Measurements from ENCODE around the gene LARP4.
"Not testable (repeated sequence)": the region's sequence is repeated elsewhere in the genome, so short reads cannot be mapped to it uniquely, and the experiment has no call there.

The LARP4 gene

DNA sequence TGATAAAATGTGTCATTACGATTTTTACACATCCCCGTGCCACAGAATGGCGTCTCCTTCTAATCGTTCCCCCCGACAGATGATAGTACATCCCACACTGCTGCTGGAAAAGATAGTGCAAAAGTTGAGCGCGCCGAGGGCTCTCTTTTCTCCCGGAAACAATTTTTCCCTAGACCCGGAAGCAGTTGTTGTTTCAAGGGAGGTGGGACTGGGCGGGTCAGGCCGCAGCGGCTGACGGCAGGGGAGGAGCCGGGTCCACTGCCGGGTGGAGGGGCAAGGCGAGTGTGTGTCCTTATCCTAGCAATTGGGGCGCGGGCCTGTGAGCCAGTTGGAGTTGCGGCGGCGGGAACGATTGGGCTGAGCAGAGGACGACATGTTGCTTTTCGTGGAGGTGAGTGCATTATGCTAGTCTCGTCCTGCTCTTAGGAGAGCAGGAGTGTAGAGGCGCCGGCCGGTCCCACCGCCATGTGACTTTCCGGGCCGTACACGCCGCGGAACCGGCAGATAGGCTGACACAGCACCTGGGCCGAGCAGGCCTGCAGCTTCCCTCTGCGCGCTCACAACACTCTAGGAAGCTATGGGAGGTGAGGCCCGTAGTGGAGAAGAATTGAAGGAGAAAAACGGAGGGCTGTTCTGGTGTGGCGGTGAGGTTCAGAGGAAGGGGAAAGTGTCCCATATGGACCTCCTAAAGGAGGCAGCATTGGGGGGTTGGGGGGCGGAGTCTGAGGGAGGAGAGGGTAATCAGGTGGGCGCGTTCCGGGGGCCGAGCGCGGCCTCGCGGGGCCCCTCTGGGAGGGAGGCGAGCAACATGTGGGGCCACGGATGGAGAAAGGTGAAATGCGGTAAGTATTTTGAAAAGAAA lies at the start of gene LARP4:
Gene LARP4, plus strand, starts transcription at position 248 of the 862 bp plus-strand sequence. Its CDS starts 126 bp downstream, at position 374.
- peak; percentile 95 for DNase-seq (ENCODE audit: low spot score)

- no peak for DNase-seq (ENCODE audit: low spot score)
Observed at GRCh38 chr12:50351120-50352043, 49.3 kb upstream of the LARP4 start.

DNA sequence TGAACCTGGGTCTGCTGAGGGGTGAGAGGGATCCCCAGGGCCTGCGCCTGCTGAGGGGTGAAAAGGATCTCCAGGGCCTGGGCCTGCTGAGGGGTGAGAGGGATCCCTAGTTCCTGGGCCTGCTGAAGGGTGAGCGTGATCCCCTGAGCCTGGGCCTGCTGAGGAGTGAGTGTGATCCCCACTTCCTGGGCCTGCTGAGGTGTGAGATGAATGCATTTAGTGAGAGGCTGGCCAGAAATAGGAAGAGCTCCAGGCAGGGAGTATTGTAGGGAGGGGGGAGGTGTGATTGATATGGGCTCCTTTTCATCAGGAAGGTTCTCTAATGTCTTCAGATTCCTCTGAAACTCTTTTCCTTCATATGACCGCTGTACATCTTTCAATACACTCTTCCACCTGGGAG lies 47.3 kb upstream of the LARP4 start:
- no peak for DNase-seq (ENCODE audit: low spot score)

DNA sequence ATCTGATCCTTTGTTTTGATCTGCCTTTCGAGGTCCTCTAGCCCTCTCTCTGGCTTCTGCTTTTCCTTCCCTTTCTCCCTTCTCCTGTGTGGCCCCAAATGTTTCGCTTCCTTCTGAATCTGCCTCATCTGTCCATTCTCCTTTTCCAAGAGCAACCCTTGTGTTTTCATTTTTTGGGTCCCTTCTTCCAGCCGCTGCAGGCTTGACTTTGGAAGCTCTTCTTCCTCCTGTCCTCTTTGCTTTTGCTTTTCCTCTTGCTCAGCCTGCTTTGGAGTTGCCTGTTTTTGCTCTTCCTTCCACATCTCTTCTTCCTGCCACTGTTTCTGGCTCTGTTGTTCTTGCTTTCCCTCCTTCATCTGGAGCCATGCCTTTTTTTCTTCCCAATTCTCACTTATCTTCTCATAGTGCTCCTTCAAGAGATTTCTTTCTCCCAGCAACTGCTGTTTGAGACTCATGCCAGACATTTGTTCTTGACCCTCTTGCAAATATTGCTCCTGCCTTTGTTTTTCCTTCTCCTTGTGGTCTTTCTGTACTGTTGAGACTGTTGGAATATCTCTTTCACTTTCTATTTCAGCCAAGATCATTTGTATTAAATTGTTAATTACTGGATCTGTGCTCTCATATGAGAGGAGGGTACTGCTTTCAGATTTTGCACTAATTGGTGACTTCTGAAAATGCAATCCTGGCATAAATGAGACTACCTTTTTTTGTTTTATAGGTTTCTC lies 46.7 kb upstream of the LARP4 start:
- no peak for DNase-seq (ENCODE audit: low spot score)

DNA sequence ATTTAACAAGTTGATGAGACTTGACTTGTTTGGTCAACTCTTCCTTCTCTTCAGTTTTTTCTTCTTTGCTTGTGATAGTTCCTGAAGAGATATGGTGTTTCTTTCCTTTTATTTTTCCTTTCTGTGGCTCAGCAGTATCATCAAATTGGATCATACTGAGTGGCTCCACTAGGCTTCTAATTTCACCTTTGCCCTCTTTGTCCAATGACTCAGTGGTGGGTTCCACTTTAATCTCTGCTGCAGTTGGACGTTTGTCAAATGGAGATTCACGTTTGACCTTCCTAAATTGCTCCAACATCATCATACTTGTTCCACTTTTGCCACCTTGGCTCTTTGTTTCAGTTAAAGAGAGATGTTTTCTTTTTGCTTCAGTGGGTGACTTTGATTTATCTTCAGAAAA lies 45.8 kb upstream of the LARP4 start:
- no peak for DNase-seq (ENCODE audit: low spot score)

- no peak for DNase-seq (ENCODE audit: low spot score)
Observed at GRCh38 chr12:50355365-50355764, 45.3 kb upstream of the LARP4 start.

DNA sequence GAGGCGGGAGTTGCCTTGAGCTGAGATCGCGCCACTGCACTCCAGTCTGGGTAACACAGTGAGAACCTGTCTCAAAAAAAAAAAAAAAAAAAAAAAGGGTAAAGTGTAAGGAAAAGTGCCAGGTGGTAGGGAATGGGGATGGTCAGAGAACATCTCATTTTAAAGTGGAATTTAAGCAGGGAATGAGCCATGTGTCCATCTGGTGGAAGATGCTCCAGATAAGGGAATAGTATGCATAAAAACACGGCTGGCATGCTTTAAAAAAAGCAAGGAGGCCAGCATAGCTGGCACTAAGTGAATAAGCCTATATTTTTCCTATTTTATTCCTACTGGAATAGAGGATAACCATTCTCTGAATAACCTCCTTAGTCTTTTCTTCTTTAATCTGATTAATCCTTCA lies 38.0 kb upstream of the LARP4 start:
- no peak for DNase-seq (ENCODE audit: low spot score)

GRCh38 chr12:50363141-50363540 lies 37.5 kb upstream of the LARP4 start:
- DNase-seq (ENCODE audit: low spot score): no peak

- no peak for DNase-seq (ENCODE audit: low spot score)
Observed at GRCh38 chr12:50365709-50366406, 34.8 kb upstream of the LARP4 start.

DNA sequence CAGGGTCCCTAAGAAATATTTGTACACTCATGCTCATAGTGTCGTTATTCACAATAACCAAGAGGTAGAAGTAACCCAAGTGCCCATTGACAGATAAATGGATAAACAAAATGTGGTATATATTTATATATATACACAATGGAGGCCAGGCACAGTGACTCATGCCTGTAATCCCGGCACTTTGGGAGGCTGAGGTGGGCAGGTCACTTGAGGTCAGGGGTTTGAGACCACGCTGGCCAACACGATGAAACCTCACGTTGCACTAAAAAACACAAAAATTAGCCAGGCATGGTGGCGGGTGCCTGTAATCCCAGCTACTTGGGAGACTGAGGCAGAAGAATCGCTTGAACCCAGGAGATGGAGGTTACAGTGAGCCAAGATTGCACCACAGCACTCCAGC lies 30.0 kb upstream of the LARP4 start:
- not testable (repeated sequence) for DNase-seq (ENCODE audit: low spot score)

DNA sequence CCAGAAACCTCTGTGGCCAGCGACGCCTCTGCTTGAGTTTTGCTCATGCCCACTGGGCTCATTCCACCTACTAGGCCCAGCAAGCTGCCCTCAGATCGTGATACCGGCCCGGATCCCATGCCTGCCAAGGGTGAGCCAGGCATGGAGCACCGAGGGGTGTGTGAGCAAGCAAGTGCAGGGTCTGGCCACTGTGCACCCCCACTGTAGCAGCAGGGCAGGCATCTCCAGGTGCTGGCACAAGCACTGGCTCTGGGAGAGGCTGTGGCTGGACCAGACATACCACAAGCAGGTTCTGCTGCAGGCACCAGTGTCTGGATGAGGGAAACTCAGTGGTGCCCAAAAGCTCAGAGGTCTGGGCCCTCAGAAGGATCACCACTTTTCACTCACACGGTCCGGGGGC lies 24.9 kb upstream of the LARP4 start:
- no peak for DNase-seq (ENCODE audit: low spot score)

DNA sequence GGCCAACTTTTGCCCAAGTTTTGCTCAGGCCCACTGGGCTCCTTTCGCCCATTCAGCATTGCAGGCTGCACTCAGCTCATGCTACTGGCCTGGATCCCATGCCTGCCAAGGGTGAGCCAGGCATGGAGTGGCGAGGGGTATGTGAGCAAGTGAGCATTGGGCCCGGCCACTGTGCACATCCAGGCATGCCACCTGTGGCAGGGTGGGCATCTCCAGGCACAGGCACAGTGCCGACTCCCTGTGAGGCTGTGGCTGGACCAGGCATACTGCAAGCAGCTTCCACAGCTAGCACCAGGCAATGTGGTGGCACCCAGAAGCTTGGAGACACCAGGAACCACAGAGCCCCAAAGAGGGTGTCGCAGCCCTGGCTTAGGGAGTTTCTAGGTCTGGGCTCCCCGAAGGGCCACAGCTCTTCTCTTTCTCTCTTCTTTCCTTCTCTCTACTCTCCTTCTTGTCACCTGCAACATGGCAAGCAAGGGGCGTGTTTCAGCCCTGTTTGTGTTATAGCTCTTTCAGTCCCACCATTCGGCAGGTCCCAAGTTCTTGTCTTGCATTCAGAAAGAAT lies 19.8 kb upstream of the LARP4 start:
- no peak for DNase-seq (ENCODE audit: low spot score)

DNA sequence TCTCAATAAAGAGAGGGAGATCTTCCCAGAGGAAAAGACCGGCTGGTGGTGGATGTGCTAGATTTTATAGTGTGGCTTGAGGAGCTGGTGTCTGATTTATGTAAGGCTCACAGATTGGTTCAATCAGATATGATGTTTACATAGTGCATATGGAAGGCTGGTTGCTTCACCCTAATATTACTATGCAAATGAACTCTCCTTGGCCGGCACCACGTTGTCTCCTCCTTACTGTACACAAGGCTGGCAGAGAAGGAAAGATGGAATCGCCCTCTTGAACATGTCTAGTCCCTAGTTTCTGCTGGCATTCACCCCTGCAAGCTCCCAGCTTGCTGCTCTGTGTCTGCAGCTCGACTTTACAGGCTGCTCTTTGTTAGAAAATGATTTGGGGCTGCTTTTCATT lies 13.2 kb upstream of the LARP4 start:
- DNase-seq (ENCODE audit: low spot score): no peak

GRCh38 chr12:50387972-50388478 lies 12.7 kb upstream of the LARP4 start:
- DNase-seq (ENCODE audit: low spot score): no peak

- not testable (repeated sequence) for DNase-seq (ENCODE audit: low spot score)
Observed at GRCh38 chr12:50388793-50389192, 11.9 kb upstream of the LARP4 start.

GRCh38 chr12:50390316-50390741 lies 10.4 kb upstream of the LARP4 start:
- DNase-seq (ENCODE audit: low spot score): no peak

- no peak for DNase-seq (ENCODE audit: low spot score)
Observed at GRCh38 chr12:50394469-50395029, 6.1 kb upstream of the LARP4 start.

GRCh38 chr12:50397117-50397650 lies 3.5 kb upstream of the LARP4 start:
- DNase-seq (ENCODE audit: low spot score): no peak

GRCh38 chr12:50398931-50399330 lies 1.8 kb upstream of the LARP4 start:
- no peak for DNase-seq (ENCODE audit: low spot score)

DNA sequence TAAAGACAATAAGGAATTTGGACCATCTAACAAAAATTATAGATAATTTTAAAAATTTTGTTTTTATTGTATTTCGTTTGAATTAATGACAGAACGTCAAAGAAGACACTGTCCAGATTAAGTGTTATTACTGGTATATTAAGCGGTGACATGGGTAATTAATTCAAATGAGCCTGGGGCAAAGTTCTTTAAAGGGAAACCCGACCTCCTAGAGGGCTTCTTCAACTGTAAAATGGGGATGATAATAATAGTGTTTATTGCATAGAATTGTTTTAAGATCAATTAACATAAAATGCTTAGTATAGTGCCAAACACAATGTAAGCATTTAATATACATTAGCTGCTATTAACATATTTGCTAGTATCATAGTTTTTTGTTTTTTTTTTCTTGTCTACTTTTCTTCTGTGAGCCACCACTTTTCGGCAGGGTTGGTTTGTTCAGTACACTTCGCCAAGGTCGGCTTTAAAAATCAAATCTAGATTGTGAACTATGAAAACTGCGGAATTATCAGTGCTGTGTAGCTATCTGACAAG lies 514 bp upstream of the LARP4 start:
- DNase-seq (ENCODE audit: low spot score): no peak
